Nephron progenitor cell (in vitro differentiated cells): ENCODE measurements around the gene ZNF366.
A peak's percentile ranks its signal among the peaks of the same experiment; 100 is the strongest.

Experiments used
- DNase-seq: peaks from one replicate; pipeline ENCODE4 v3.0.0; 2021
- H3K27ac Mint-ChIP-seq: 2 replicates; pipeline ENCODE4 v1.8.0; 2021; ENCODE audit warnings: mild to moderate bottlenecking, moderate library complexity, mixed read lengths
- H3K27me3 Mint-ChIP-seq: 2 replicates; pipeline ENCODE4 v1.8.0; 2021; ENCODE audit warnings: mild to moderate bottlenecking, low read depth, mixed read lengths; ENCODE audit not compliant: poor library complexity
- H3K36me3 Mint-ChIP-seq: 2 replicates; pipeline ENCODE4 v1.8.0; 2021; ENCODE audit warnings: low read depth, mixed read lengths
- H3K4me1 Mint-ChIP-seq: 2 replicates; pipeline ENCODE4 v1.8.0; 2021; ENCODE audit warnings: mixed read lengths
- H3K4me3 Mint-ChIP-seq: 2 replicates; pipeline ENCODE4 v1.8.0; 2021; ENCODE audit warnings: mild to moderate bottlenecking, moderate library complexity, mixed read lengths
- H3K9me3 Mint-ChIP-seq: 2 replicates; pipeline ENCODE4 v1.8.0; 2021; ENCODE audit warnings: mild to moderate bottlenecking, moderate library complexity, mixed read lengths
- CTCF ChIP-seq: fragments of 200-600 bp; sonication (generic); IDR thresholded peaks from 2 replicates; pipeline ENCODE4 v1.5.0; 2021; ENCODE audit warnings: antibody characterized with exemption

ZNF366 gene

DNA sequence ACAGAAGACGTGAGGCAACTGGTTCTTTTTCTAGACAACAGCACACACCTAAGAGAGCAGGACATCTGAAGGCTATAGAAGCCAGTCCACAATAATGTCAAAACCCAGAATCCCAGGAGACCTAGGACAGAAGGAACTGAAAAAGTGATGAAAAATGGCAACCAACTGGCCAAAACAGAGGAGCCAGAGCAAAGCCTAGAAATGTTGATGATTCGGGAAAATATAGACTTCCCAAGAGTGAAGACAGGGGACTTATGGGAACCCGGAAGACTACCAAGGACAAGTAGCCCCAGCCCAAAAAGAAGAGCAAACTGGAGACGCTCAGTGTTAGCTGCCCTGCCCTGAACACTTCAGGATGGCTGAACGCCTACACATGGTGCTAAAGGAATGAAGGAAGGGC, 43.4 kb upstream of the ZNF366 start:
- TF ChIP-seq CTCF = no peak
- H3K36me3 Mint-ChIP-seq = peaks cover 2% of the 10 kb centered on the region

GRCh38 chr5:72543811-72544210, 36.6 kb upstream of the ZNF366 start:
- H3K9me3 Mint-ChIP-seq = peaks cover 40% of the 10 kb centered on the region
- H3K27me3 Mint-ChIP-seq = peaks cover 3% of the 10 kb centered on the region
- TF ChIP-seq CTCF = no peak
- peaks cover 11% of the 10 kb centered on the region for H3K4me1 Mint-ChIP-seq
- DNase-seq = no peak
- H3K36me3 Mint-ChIP-seq = peaks cover 4% of the 10 kb centered on the region
- H3K27ac Mint-ChIP-seq = no peak overlapping the region
- H3K4me3 Mint-ChIP-seq = no peak overlapping the region

More for the DNA sequence above, 43.4 kb upstream of the ZNF366 start:
- no peak for DNase-seq
- Mint-ChIP-seq H3K4me1 (peaks cover 8% of the 10 kb centered on the region), H3K9me3 (peaks cover 28% of the 10 kb centered on the region), H3K27ac (no peak overlapping the region), H3K27me3 (no peaks in the 10 kb centered on the region), H3K4me3 (no peak overlapping the region)

GRCh38 chr5:72543365-72543764, 36.2 kb upstream of the ZNF366 start:
- Mint-ChIP-seq H3K27me3 (peaks cover 3% of the 10 kb centered on the region), H3K4me3 (no peak overlapping the region), H3K36me3 (peaks cover 4% of the 10 kb centered on the region), H3K4me1 (peaks cover 11% of the 10 kb centered on the region), H3K27ac (no peak overlapping the region), H3K9me3 (peaks cover 39% of the 10 kb centered on the region)
- DNase-seq = no peak
- no peak for TF ChIP-seq CTCF

DNA sequence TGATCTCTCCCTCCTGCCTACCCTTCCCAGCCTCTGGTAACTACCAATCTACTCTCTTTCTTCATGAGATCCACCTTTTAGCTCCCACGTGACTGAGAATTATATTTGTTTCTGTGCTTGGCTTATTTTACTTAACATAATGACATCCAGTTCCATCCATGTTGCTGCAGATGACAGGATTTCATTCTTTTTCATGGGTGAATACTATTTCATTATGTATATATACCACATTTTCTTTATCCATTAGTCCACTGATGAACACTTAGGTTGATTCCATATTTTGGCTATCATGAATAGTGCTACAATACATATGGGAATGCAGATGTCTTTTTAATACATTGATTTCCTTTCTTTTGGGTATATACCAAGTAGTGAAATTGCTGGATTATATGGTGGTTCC, 35.5 kb upstream of the ZNF366 start:
- Mint-ChIP-seq H3K27ac (no peak overlapping the region), H3K36me3 (peaks cover 4% of the 10 kb centered on the region), H3K9me3 (peaks cover 32% of the 10 kb centered on the region), H3K4me3 (no peak overlapping the region), H3K4me1 (peaks cover 11% of the 10 kb centered on the region), H3K27me3 (peaks cover 3% of the 10 kb centered on the region)
- DNase-seq = no peak
- no peak for TF ChIP-seq CTCF

- no peak overlapping the region for H3K27ac Mint-ChIP-seq
- peaks cover 3% of the 10 kb centered on the region for H3K27me3 Mint-ChIP-seq
- H3K36me3 Mint-ChIP-seq = peaks cover 4% of the 10 kb centered on the region
- TF ChIP-seq CTCF = no peak
- H3K4me3 Mint-ChIP-seq = no peak overlapping the region
- peak; percentile 9 for DNase-seq
- H3K4me1 Mint-ChIP-seq = peaks cover 11% of the 10 kb centered on the region
- H3K9me3 Mint-ChIP-seq = peaks cover 23% of the 10 kb centered on the region
These were observed 34.5 kb upstream of the ZNF366 start for GRCh38 chr5:72541501-72542225.
